Fibroblast of gingiva (primary cell): ENCODE measurements around the gene HELZ2.
A peak's percentile ranks its signal among the peaks of the same experiment; 100 is the strongest.

Source experiments
- DNase-seq: peaks from one replicate; pipeline ENCODE4 v3.0.0-alpha.2; 2011; ENCODE audit warnings: low read depth

HELZ2 gene

DNA sequence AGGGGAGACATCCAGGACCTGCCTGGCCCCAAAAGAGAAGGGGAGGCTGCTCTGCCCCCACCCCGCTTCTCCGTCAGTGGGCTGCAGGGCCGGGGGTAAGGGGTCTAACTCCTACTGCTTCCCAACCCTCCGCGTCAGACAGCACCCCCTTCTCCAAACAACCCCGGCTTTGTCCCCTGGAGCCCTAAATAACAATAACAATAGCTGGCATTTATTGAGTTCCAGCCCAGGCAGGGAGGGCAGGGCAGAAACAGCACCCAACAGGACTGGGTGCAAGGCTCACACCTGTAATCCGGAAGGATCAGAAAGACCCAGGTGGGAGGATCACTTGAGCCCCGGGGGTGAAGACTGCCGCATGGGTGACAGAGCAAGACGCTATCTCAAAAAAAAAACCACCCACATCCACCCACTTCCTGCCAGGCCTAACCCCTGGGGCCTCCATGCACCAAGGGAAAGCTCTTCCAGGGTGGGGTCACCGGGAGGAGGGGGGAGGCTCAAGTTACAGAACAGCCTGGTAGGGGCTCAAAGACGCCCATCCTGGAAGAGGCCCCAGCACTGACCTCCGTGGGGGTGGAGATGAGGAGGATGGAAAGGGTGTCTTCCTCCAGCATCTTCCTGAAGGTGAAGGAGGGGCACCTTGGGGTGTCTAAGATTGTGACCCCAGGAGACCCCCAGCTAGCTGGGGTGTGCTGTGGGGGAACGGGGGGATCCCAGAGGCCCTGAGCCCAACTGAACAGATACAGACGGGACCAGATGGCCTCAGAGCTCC is 21.4 kb downstream of the HELZ2 start:
- DNase-seq = no peak

DNA sequence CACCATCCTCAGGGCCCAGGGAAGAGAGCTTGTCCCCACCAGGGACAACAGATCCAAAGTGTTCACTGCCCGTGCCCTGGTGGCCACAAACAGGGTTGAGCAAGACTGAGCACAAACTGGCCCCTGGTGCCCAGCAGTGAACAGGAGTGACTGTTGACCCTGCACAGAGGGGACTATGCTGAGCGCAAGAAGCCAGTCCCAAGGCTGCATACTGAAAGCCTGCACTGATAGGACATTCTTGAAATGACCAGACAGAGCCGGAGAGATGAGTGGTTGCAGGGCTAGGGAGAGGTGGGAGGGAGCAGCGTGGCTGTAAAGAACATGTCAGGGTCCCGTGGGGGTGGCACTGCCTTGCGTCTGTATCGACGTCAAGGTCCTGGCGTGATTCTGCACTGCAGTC is 23.0 kb downstream of the HELZ2 start:
- peak; percentile 18 for DNase-seq

DNA sequence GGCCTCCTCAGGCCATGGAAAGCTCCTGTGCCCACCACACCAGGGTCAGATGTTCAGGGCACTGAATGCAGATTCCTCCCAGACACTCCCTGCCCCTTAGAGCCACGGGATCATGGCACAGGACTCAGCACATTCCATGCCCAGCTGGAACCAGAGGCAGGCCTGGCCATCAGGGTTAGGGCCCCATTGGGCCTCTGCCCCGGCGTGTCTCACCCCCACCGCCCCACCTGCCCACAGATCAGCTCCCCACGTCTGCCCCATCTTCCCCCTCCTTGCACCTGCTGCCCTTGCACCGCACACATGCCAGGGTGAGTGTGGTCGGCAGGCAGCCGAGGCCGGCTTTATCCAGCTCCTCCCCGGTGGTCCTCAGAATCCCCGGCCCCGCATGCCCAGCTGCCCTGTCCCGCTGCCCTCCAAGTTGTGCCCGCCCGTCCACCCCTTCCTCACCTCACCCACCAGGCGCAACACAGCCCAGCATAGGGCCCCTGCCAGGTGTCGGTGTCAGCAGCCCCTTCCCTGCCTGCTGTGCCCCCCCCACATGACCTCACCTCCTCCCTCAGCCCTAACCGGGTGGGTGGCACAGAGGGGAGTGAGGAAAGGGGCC is 24.3 kb downstream of the HELZ2 start:
- DNase-seq = no peak

DNA sequence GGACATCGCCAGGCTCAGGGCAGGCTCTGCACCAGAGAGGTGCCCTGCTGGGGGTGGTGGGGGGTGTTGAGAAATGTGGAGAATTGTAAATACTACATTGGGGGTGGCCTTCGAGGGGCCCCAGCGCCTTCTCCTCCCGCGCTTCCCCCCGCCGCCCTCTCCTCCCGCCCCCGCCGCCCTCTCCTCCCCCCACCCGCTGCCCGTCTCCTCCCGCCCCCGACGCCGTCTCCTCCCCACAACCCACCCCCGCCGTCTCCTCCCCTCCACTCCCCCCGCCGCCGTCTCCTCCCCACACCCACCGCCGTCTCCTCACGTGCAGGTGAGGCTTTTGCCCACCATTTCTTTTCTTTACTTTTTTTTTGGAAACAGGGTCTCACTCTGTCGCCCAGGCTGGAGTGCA is 25.0 kb downstream of the HELZ2 start:
- no peak for DNase-seq

DNA sequence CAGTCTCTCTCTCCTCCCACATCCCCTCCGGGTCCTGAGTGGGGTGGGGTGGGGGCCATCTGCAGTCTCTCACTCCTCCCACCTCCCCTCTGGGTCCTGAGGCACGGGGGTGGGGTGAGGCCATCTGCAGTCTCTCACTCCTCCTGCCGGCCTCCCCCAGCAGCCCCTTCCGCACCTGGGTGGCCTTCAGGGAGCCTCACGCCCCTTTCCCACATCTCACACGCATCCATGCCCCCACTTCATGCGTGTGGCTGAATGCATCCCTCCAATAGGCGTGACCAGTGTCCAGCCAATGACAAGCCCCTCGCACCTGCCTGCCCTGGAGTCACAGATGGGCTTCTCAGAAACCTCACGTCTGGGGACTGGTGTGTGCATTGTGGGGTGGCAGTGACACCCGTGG is 25.5 kb downstream of the HELZ2 start:
- no peak for DNase-seq

DNA sequence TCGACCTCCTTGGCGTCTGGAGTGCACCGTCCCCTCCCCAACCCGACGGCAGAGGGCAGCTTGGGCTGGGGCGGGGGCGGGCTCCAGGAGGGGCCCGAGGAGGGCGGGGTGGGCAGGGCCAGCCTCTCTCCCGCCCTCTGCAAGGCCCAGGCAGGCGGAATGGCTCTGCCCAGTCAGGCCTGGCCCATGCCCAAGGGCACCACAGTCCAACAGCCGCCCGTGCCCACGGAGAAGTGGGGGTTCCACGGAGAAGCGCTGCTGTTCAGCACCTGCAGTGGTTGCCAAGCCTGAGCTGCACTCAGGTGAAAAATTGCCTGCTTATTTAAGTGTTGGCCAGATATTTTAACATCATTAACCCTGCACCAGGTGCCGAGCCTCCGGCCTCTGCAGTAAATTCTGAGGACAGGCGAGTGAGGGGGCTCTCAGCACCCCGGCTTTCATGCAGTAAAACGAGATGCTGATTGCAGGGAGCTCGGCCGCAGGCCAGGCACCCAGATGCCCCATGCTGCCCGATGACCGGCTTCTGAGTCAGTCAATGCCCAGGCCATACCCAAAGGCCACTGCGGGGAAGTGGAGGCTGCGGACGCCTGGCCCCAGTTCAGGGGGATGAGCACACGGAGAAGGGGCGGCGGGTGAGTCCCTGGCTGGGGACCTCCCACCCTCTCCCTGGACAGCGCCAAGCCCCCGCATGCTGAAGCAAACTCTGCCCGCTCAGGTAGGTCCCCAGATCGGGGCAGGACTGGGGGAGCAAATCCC is 26.1 kb downstream of the HELZ2 start, which contains the start of gene SRMS:
TSS of gene SRMS (minus strand) at position 25 of the 756 bp plus-strand sequence. CDS start 286 bp downstream, outside the sequence.
- DNase-seq = no peak

DNA sequence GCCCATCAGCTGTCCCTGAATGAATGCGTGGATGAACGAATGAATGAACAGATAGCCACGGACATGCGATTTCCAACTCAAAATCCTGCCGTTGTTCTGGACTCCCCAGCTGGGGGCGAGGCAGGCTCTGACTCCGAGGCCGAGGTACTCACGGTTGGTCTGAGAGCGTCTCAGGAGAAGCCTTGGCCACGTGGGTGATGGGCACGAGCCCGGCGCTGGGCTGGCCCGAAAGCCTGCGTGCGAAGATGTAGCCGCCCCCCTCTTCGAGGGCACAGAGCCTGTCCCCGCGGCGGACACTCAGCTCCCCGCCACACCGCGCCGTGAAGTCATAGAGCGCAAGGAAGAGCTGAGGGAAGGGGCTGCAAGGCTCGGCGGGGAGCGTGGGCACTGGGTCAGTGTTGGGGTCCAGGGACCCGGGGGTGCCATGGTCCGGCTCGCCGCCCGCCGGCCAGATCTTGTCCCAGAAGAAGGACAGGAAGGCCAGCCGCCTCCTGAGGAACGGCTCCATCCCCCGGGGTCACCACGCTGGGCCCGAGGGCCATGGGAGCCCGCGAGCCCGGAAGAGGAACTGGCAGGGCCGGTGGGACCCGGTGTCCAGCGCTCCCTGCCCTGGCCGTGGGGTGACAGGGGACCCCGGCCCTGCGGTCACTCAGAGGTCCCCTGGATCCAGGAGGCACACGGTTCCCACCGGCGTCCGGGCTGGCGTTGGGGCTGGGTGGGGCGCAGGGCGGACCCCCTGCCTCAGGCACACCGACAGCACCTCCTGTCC is 26.9 kb downstream of the HELZ2 start:
- DNase-seq = no peak

DNA sequence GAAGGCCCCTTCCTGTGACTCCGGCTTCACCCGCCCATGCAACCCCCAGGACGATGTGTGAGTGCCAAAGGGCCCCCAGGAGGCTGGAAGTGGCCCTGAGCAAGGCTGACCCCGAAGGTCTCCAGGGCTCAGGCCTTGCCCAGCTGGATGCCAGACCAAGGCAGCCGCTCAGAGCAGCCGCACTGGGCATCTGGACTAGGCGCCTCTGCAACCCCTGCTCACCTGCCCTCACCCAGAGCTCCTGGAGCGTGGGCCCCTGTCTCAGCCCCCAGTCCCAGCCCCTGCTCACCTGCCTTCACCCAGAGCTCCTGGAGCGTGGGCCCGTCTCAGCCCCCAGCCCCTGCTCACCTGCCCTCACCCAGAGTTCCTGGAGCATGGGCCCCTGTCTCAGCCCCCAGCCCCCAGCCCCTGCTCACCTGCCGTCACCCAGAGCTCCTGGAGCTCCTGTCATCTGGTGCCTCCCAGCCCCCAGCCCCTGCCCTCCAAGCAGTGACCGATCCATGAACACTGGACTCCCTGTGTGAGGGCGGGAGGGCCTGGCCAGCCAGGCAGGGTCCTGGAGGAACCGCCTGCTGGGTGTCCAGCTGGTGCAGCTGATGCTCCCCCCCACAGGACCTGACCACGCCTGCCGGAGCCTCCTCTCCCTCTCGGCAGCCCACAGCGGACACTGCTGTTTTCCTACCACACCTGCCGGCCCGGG is 27.6 kb downstream of the HELZ2 start:
- DNase-seq = no peak

DNA sequence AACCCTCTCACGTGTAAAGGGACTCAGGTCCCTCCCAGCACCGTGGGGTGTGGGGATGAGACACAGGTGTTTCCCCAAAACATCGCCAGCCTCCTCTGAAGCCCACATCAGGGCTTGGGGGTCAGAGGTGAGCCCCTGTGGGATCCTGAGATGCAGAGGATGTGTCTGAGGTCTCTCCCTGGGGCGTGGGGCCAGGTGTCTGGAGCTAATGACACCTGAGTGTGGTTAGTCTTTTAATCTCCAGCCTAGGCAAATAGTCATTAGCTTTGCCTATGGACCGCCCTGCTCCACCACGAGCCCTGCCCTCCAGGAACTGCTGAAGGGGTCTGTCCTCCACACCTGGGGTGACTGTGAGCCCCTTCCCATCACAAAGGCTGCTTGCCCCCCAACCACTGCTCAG is 28.2 kb downstream of the HELZ2 start:
- no peak for DNase-seq

DNA sequence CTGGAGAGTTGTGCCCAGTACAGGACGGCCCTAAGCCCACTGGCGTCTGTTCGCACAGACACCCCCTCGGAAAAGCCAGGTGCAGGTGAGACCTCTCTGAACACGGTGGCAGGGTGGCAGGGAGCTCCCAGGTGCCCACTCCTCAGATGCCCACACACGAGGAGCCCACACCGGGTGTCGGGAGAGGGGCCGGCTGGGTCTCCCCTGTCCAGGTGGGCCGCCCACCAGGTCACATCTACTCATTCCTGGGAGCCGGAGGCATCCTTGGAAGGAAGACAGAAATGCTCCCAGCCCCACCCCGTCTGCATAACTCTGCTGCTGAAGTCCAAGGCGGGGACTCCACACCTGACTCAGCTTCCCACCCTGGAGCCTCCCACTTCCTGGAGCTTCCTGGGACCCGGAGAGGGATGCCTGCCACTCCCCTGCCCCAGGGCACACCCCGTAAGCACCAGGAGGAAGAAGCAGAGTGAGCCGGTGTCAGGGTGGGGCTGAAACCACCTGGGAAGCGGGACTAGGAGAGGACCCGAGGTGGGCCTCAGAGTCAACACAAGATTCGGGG is 29.0 kb downstream of the HELZ2 start:
- no peak for DNase-seq

DNA sequence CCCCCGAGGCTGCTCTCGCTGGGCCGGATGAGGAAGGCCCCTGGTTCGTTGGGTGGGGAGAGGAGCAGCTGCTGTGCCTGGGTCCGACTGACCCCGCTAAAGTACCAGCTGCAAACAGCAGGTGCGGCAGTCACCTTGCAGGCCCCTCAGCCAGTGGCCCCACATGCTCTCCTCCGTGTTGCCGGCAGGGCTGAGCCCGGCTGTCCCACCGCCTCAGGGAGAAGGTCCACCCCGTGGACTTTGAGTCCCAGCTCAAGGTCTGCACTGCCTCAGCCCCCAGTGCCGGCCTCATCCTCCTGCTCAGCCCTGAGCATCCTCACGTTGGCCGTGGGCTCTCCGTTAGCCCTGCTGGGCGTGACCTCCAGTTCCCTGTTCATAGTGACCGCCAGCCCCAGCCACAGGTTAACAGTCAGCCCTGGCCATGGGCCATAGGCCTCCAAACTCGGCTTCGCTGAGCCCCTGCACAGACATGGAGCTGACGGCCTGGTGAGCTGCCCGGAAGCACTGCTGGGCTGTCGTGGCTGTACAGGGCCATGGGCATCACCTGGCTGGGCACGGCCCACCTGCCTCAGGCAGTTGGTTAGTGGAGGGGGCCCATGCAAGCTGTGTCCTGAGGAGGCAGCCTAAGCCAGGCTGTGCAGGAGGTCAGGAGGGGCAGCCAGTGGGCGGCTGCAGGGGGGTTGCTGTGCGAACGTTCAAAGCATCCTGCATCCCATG is 29.6 kb downstream of the HELZ2 start:
- DNase-seq = no peak

DNA sequence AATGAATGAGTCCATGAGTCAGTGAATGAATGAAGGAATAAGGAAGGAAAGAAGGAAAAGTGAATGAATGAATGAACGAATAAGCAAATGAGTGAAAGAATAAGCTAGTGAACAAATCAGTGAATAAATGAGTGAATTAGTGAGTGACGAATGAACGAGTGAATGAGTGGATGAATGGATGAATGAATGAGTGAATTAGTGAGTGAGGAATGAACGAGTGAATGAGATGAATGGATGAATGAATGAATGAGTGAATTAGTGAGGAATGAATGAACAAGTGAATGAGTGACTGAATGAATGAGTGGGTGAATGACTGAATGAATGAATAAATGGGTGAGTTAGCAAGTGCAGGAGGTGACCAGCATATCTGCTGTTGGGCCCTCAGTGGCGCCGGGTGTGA is 30.3 kb downstream of the HELZ2 start:
- DNase-seq = no peak

DNA sequence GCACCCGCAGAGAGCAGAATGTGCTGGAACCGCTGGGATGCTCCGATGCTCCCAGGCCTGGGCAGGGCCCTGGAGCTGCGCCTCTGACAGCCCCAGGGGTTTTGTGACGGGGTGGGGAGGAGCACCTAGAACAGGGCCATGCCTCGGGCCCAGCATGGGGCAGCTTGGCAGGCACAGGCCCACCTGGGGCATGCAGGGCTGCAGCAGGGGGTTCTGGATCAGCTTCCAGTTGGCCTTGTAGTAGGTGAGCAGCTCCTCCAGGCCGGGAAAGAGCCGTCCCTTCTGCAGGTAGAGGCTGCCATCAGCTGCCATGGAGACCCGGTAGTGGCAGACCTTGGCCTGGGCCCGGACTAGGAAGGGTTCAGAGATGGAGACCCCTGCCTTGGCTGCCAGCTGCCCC is 30.9 kb downstream of the HELZ2 start:
- no peak for DNase-seq

DNA sequence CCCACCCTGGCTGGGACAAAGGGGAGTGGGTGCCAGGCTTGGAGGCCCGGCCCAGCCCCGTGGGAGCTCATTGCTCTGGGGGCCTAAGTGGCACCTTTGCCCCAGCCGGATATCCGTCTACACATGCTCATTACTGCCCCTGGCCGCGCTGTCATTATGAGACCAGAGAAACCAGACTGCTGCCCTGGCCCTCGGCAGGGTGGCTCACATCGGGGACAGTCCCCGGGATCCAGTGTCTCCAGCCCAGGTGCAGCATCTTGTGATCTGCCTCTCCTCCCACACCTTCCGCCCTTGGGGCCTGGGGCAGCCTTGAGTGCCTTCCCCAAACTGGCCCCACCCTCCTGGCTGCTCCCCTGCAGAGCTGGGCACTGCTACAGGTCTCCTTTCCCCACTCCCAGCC is 31.3 kb downstream of the HELZ2 start:
- DNase-seq = no peak

DNA sequence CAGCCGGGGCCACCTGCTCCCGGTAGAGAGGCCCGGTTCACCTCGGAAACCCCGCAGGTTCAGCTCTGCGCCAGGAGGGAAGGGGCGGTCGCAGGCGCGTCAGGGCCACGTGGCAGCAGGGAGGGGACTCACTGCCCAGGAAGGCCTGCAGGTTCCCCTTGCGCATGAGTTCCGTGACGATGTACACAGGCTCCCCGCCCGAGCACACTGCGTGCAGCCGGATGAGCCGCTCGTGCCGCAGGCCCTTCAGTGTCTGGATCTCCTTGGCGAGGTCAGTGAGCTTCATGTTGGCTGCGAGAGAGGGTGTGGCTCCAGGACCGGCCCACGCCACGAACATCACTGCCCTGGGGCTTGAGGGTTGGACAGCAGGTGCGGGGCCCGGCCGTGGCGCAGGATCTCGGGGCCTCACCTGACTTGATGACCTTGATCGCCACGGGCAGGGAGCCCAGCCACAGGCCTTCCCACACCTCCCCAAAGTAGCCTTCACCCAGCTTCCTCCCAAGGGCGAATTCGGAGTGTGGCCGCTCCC is 31.9 kb downstream of the HELZ2 start:
- DNase-seq = no peak

DNA sequence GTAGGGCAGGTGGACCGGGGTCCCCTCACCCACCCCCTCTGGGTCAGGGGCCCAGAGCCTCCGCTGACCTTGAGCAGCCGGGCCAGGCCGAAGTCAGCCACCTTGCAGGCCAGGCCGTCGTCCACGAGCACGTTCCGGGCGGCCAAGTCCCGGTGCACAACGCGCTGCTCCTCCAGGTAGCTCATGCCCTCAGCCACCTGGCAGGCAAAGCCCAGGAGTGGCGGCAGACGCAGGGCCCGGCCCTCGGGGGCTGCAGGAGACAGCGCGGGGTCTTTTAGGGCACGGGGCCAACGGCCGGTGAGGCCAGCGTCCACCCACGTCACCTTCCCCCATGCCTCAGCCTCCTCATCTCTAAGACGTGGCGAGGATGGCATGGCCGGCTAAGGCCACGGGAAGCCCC is 32.7 kb downstream of the HELZ2 start:
- no peak for DNase-seq

DNA sequence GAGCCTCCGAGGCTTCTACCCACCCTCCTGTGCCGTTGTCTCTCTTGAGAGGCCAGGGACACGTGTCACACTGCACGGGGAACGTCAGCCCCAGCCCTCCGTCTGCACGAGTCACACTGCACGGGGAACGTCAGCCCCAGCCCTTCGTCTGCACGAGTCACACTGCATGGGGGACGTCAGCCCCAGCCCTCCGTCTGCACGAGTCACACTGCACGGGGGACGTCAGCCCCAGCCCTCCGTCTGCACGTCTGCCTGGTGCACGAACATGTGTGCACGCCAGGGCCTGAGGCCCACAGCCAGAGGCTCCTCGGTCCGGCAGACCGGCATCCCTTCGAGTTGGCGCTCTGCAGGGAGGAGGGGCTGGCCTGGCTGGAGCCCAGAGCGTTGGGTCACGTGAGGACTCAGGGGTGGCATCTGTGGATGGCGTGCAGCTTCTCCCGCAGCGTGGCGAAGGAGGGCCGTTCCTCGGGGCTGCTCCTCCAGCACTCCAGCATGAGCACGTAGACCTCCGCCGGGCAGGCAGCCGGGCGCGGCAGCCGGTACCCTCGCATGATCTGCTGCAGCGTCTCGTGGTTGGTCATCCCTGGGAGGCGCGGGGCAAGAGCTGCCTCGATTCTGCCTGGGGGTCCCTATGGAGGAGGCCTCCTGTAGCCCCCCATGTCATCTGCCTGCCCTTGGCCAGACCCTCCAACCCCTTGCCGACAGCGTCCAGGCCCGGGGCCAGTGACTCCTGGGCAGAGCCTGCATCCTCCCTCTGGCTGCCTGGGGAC is 33.4 kb downstream of the HELZ2 start:
- DNase-seq = peak; percentile 36

DNA sequence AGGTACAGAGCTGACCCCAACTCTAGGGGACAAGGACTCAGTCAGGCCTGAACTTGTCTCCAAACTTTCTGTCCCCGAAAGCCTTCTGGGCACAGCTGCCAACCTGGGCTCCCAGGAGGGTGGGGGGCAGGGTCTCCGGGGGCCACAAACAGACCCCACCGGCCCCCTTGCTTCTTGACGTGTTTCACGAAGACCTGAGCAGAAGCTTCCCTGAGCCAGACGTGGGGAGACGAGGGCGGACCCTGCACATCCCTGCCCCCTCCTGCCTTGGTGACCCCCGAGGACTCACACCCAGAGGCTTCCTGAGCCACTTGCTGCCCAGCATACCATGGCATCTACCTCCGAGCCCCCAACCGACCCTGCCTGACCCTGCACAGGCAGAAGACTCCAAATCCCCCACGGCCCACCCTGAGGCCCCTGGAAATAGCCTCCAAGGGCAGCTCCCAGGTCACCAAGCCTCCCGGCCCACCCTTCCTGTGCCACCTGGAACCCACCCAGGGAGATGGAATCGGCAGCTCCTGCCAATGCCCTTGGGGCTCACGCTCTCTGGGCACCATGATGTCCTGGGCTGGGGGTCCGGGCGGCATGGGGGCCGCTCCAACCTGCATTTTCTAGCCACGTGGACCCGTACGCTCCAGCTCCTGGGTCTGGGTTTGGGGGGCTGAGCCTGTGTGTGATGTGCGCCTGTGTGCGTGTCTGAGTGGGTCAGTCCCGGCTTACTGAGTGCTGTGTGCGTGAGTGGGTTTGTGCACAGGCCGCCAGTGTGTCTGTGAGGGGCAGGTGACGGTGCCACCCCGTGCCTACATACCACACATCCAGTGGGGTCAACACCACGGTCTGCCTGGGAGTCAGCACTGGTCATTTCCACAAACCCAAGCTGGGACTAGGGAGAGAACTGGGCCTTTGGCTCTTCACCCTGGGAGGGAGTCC is 34.3 kb downstream of the HELZ2 start:
- no peak for DNase-seq

DNA sequence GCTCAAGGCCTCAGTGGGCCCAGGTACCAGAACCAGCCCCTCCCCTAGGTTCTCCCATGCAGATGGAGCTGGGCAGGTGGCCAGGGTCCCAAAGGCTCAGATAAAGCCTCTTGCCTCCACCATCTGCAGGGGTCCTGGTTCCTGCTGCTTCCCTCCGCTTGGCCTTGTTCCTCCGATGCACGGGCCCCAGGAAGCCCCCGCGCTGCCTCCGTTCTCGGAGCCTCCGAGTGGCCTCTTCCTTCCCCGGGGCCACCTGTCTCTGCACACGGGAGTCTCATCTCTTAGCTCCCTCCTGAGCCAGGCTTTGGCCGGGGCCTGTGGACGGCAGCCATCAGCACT is 35.0 kb downstream of the HELZ2 start:
- DNase-seq = no peak
